Heart right ventricle (tissue), 16 donors: ENCODE measurements around the gene SLC4A1AP. TPM values are rescaled to one million over a fixed set of nuclear protein-coding genes. Genes with fewer than 3 reads are reported as not detected.

Experiments used
- ATAC-seq, 8 donors: fragments of 200-7000 bp; cut with Tn5 transposase; one replicate each; pipeline ENCODE4 v1.9.1; 2020; ENCODE audit warnings: mild to moderate bottlenecking in 8 of 8, moderate library complexity in 8 of 8, moderate number of reproducible peaks in 1 of 8
- DNase-seq, 2 donors: peaks; one replicate each; pipeline ENCODE4 v3.0.0-alpha.2; 2020
- H3K27ac ChIP-seq, 10 donors: fragments of 200-600 bp; sonication (generic) in 2 of 10; one replicate each; pipeline versions ENCODE4 v1.5.0 to v1.8.0; 2020 to 2022; ENCODE audit warnings: mild to moderate bottlenecking in 3 of 10
- H3K27me3 ChIP-seq, 7 donors: fragments of 200-600 bp; one replicate each; pipeline ENCODE4 v1.8.0; 2021 to 2022; ENCODE audit warnings: mild to moderate bottlenecking in 2 of 7
- H3K36me3 ChIP-seq, 9 donors: fragments of 200-600 bp; sonication (generic) in 1 of 9; one replicate each; pipeline versions ENCODE4 v1.5.0 to v1.8.0; 2020 to 2022; ENCODE audit warnings: mild to moderate bottlenecking in 2 of 9
- H3K4me1 ChIP-seq, 9 donors: fragments of 200-600 bp; sonication (generic) in 1 of 9; one replicate each; pipeline versions ENCODE4 v1.5.0 to v1.8.0; 2020 to 2022; ENCODE audit warnings: mild to moderate bottlenecking in 4 of 9
- H3K4me3 ChIP-seq, 10 donors: fragments of 200-600 bp; sonication (generic) in 2 of 10; one replicate each; pipeline versions ENCODE4 v1.5.0 to v1.8.0; 2020 to 2022; ENCODE audit warnings: mild to moderate bottlenecking in 7 of 10, moderate library complexity in 2 of 10
- H3K9me3 ChIP-seq, 11 donors: fragments of 200-600 bp in 10 of 11; sonication (generic) in 2 of 11; one replicate each; pipeline versions ENCODE4 v1.5.0 to v1.8.0; 2013 to 2022; ENCODE audit warnings: mild to moderate bottlenecking in 2 of 11, control low read depth in 1 of 11, moderate library complexity in 1 of 11
- CTCF ChIP-seq, 9 donors: fragments of 200-600 bp; sonication (generic) in 2 of 9; IDR thresholded peaks; one replicate each; pipeline versions ENCODE4 v1.5.0 to v1.8.0; 2021 to 2022; ENCODE audit warnings: antibody characterized with exemption in 9 of 9, mild to moderate bottlenecking in 5 of 9, moderate library complexity in 1 of 9
- WGBS, 2 donors: extraction: QIAGEN DNeasy Blood & Tissue Kit; methylation state at CpG; one replicate each; pipeline ENCODE4 v1.1.7; 2013; ENCODE audit warnings: inconsistent platforms in 1 of 2; 5-methylcytosine and 5-hydroxymethylcytosine counted together
- intact Hi-C, 10 donors: fragments of 100-400 bp; cut with DNase I; formaldehyde crosslinking; loops; one replicate each; pipeline versions ENCODE4 v1.11.1 to v1.14.2; 2022
- polyA plus RNA-seq, 2 donors: library from polyadenylated mRNA; stranded (reverse); fragments of 200-250 nt; gene quantifications; one replicate each; pipeline ENCODE4 v1.2.3, GENCODE V29; 2013
- total RNA-seq, 10 donors: library from RNA; stranded (reverse); fragmentation: NEBNext Ultra II Directional in 3 of 10; extraction: Animal tissue kit (Norgen Biotek cat#: 25700) in 3 of 10; gene quantifications; one replicate each; pipeline versions ENCODE4 v1.2.1 to v1.2.4, GENCODE V29; 2021 to 2023
- donor health status: Arrhythmogenic right ventricular cardiomyopathy.
- donor health status: ischemic (EF 13 %, LVEDD 7.1; RV severe dilation, severe dysfunction).
- donor health status: healthy with polysubstance abuse.
- donor health status: DM: no; HTN: yes; CAD: no.
- donor health status: DM: no; HTN: no; CAD: no.
- donor health status: ischemic (EF 25% LVEDD 6.9; RV normal size, moderate dysfunction).
- donor health status: ischemic (EF 25% LVEDD 5.7; RV mildly dilated, moderate dysfunction).
- donor health status: healthy.
- donor health status: DM: yes; HTN: yes; CAD: no.
- donor health status: Ischemic cardiomyopathy.
- donor health status: ischemic (EF 35%, LVEDD 5.7; RV mildly dilated, moderate dysfunction).
- donor health status: nonischemic (EF 11% LVEDD 7.7; RV severe dilation, severe dysfunction).
- donor health status: DM: yes; HTN: yes; CAD: no.
- donor health status: PGD.
- donor health status: ischemic (EF 29% LVEDD 5.4; RV normal size, mild dysfunction).
- donor health status: nonischemic (EF 23%, LVEDD 6.1; RV moderate dilation, normal function).

SLC4A1AP gene
- total and polyA plus RNA-seq, 12 donors = 11.0 to 28.7 (median 22.2) TPM

DNA sequence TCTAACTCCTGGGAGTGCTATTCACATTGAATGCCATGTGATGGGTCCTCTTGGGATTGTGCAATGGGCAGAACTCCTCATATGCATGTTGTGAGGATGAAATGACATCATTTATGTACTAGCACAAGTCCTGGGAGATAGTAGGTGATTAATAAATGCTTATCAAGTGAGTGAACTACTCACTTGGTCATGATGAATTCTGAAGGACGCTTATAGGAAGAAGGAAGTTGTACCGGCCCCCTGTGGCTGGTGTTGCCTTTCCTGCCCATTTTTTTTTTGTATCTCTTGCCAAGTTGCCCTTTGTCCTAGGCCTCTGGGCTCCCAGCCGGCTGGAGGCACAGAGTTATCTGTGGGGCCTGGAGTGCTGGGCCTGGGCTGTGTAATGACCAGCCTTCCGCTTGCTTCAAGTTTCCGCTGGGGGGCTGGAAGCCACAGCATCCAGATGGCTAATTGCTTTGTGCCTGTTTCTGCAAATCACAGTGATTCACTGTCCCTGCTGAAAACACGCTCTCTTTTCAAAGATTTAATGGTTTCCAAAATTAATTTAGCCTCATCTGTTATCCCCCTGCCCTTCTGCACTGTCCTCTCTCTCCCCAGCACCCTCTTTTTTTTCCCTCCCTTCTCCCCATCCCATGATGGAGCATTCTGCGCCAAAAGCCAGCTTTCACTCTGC lies 74.1 kb downstream of the SLC4A1AP start:
- Histone ChIP-seq H3K27me3 (no peaks in the 10 kb centered on the region), H3K36me3 (no peaks in the 10 kb centered on the region), H3K4me1 (peaks cover 12 to 44% (median 38%) of the 10 kb centered on the region in 9 donors), H3K27ac (peak overlapping the region in 9 of 10 donors; percentile 19 to 94 (median 88)), H3K9me3 (peaks cover 0 to 9% (median 0%) of the 10 kb centered on the region in 11 donors), H3K4me3 (no peak overlapping the region)
- ATAC-seq (peak in 7 of 8 donors; percentile 20 to 65 (median 48)), DNase-seq (peak in 1 of 2 donors; percentile 36)
- 57 to 64% methylated on average over 7 of the region's 7 CpGs for WGBS, 2 donors
- TF ChIP-seq CTCF (IDR thresholded peaks at IDR 0.05) = peak in 1 of 9 donors; percentile 14
- intact Hi-C loops = loop anchor here in 3 of 10 donors (5.0 to 10.0 kb wide), 4 partner anchors 147 to 657 kb away; partner anchors contain the start of genes FOSL2 (in 2 of the 3), BABAM2 (in 1 of the 3) and RBKS (in 1 of the 3)

GRCh38 chr2:27738349-27739057 lies 74.8 kb downstream of the SLC4A1AP start:
- ATAC-seq (no peak), DNase-seq (no peak)
- Histone ChIP-seq H3K36me3 (no peaks in the 10 kb centered on the region), H3K9me3 (peaks cover 0 to 9% (median 0%) of the 10 kb centered on the region in 11 donors), H3K4me3 (no peak overlapping the region), H3K27ac (peak overlapping the region in 9 of 10 donors; percentile 19 to 94 (median 67)), H3K4me1 (peaks cover 12 to 44% (median 38%) of the 10 kb centered on the region in 9 donors), H3K27me3 (no peaks in the 10 kb centered on the region)
- 89 to 91% methylated on average over 13 of the region's 13 CpGs for WGBS, 2 donors
- intact Hi-C loops = loop anchor here in 3 of 10 donors (5.0 to 10.0 kb wide), 4 partner anchors 146 to 656 kb away; partner anchors contain the start of genes FOSL2 (in 2 of the 3), BABAM2 (in 1 of the 3) and RBKS (in 1 of the 3)
- TF ChIP-seq CTCF (IDR thresholded peaks at IDR 0.05) = no peak

DNA sequence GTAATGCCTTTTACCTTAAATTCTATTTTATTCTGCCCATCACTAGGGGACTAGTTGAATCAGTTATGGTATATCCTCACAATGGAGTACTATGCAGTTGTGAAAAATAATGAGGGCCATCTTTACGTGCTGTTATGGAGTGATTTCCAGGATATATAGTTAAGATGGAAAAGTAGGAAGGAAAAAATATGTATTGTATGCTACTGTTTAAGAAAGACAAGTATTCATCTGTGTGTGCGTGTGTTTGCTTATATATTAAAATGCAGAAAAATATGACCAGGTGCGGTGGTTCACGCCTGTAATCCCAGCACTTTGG lies 75.3 kb downstream of the SLC4A1AP start:
- DNase-seq (no peak), ATAC-seq (no peak)
- TF ChIP-seq CTCF (IDR thresholded peaks at IDR 0.05) = no peak
- Histone ChIP-seq H3K9me3 (peaks cover 0 to 9% (median 0%) of the 10 kb centered on the region in 11 donors), H3K4me1 (peaks cover 12 to 44% (median 38%) of the 10 kb centered on the region in 9 donors), H3K27me3 (no peaks in the 10 kb centered on the region), H3K36me3 (no peaks in the 10 kb centered on the region), H3K27ac (peak overlapping the region in 3 of 10 donors; percentile 61 to 81 (median 67)), H3K4me3 (no peak overlapping the region)
- intact Hi-C loops = loop anchor here in 3 of 10 donors (5.0 to 10.0 kb wide), 4 partner anchors 146 to 656 kb away; partner anchors contain the start of genes FOSL2 (in 2 of the 3), BABAM2 (in 1 of the 3) and RBKS (in 1 of the 3)
- WGBS, 2 donors = 98% methylated on average over 4 of the region's 4 CpGs

- no peak overlapping the region for H3K4me3 ChIP-seq
- no peak for DNase-seq
- no peaks in the 10 kb centered on the region for H3K36me3 ChIP-seq
- peaks cover 0 to 9% (median 0%) of the 10 kb centered on the region in 11 donors for H3K9me3 ChIP-seq
- no peaks in the 10 kb centered on the region for H3K27me3 ChIP-seq
- H3K4me1 ChIP-seq = peaks cover 3 to 22% (median 19%) of the 10 kb centered on the region in 9 donors
- no peak for TF ChIP-seq CTCF (IDR thresholded peaks at IDR 0.05)
- no peak for ATAC-seq
- WGBS, 2 donors = 68 to 73% methylated on average over 3 of the region's 3 CpGs
- H3K27ac ChIP-seq = no peak overlapping the region
- intact Hi-C loops = no loop called here
These were observed 78.0 kb downstream of the SLC4A1AP start for GRCh38 chr2:27741673-27742072.
